Testis (tissue), 2 donors: ENCODE results near the gene ANAPC1.

Experiments used
- POLR2A ChIP-seq: fragments of 450-650 bp; IDR thresholded peaks from one replicate; pipeline ENCODE4 v1.6.1; 2017; ENCODE audit warnings: antibody characterized with exemption, mild to moderate bottlenecking, moderate library complexity
- TF ChIP-seq, protein P1 (sequence below), 3 experiments: fragments of 450-650 bp in 2 of 3; fragments of 200-600 bp in 1 of 3; sonication (generic) in 1 of 3; IDR thresholded peaks; one replicate each; pipeline ENCODE4 v1.5.1; 2016 to 2019; ENCODE audit warnings: antibody characterized with exemption in 3 of 3, mild to moderate bottlenecking in 2 of 3, moderate library complexity in 1 of 3

- TF ChIP-seq, protein P1, sequence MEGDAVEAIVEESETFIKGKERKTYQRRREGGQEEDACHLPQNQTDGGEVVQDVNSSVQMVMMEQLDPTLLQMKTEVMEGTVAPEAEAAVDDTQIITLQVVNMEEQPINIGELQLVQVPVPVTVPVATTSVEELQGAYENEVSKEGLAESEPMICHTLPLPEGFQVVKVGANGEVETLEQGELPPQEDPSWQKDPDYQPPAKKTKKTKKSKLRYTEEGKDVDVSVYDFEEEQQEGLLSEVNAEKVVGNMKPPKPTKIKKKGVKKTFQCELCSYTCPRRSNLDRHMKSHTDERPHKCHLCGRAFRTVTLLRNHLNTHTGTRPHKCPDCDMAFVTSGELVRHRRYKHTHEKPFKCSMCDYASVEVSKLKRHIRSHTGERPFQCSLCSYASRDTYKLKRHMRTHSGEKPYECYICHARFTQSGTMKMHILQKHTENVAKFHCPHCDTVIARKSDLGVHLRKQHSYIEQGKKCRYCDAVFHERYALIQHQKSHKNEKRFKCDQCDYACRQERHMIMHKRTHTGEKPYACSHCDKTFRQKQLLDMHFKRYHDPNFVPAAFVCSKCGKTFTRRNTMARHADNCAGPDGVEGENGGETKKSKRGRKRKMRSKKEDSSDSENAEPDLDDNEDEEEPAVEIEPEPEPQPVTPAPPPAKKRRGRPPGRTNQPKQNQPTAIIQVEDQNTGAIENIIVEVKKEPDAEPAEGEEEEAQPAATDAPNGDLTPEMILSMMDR (IDR thresholded peaks at IDR 0.05), result no peak
- TF ChIP-seq POLR2A, result no peak
Measured at GRCh38 chr2:111896024-111896423, 12.0 kb upstream of the ANAPC1 start.
